OCI-LY3 (cell line): ENCODE measurements around the gene SSC5D.

Experiments
- CTCF ChIP-seq: fragments of 200-600, 300-600 bp; sonication (generic); IDR thresholded peaks from 2 replicates; pipeline ENCODE4 v1.5.1; 2014; ENCODE audit warnings: antibody characterized with exemption, low read length, low read depth
- EZH2phosphoT487 ChIP-seq: fragments of 200-600 bp; shearing (Covaris generic); IDR thresholded peaks from 2 replicates; pipeline ENCODE4 v1.6.1; 2018; ENCODE audit warnings: antibody characterized with exemption, mixed run types, low read depth

DNA sequence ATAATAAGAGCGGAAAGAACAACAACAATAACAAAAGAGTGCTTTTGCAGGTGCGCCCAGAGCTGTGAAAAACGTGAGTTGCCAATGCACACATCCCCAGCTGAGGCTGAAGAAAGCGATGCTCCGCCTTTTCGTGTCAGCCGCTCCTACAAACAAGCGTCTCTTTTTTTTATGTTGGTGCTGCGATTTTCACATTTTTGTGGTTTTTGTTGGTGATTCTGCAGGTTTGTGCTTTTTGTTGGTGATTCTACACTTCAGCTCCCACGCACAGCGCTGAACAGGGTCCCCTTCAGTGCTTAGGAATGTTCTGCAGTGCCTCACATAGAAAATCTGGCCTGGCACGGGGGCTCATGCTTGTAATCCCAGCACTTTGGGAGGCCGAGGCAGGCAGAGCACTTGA, 64.4 kb downstream of the SSC5D start:
- no peak for TF ChIP-seq CTCF
- TF ChIP-seq EZH2phosphoT487, result no peak
